Body of pancreas (tissue), 4 donors: Measurements from ENCODE around the gene ZNF586. TPM values are rescaled to one million over a fixed set of nuclear protein-coding genes. Genes with fewer than 3 reads are reported as not detected.

Source experiments
- ATAC-seq: fragments of 150-250 bp; one replicate; pipeline ENCODE4 v1.9.1; 2016
- DNase-seq, 4 donors: peaks; one replicate each; pipeline ENCODE4 v3.0.0-alpha.2; 2019
- H3K27ac ChIP-seq, 4 donors: fragments of 200-600 bp; sonication (generic); 1 replicate in 3 of 4; 2 replicates in 1 of 4; pipeline versions ENCODE4 v1.5.1 to v1.6.1; 2016 to 2019; ENCODE audit warnings: mild to moderate bottlenecking in 1 of 4, mixed read lengths in 1 of 4, moderate library complexity in 1 of 4
- H3K27me3 ChIP-seq, 2 donors: fragments of 200-600 bp; sonication (generic); one replicate each; pipeline ENCODE4 v1.6.0; 2016; ENCODE audit warnings: mild to moderate bottlenecking in 1 of 2
- H3K36me3 ChIP-seq, 2 donors: fragments of 200-600 bp; sonication (generic); replicated peaks in 1 of 2; 2 replicates each; pipeline ENCODE4 v1.5.1; 2016; ENCODE audit warnings: low read depth in 2 of 2; ENCODE audit not compliant: insufficient read depth in 1 of 2
- H3K4me1 ChIP-seq: fragments of 200-600 bp; sonication (generic); one replicate; pipeline ENCODE4 v1.6.0; 2016
- H3K4me3 ChIP-seq, 2 donors: fragments of 200-600 bp; sonication (generic); 1 replicate in 1 of 2; 2 replicates in 1 of 2; pipeline ENCODE4 v1.5.1; 2016 to 2019
- H3K9me3 ChIP-seq, 3 donors: fragments of 200-600 bp; sonication (generic); 1 replicate in 2 of 3; 2 replicates in 1 of 3; pipeline ENCODE4 v1.5.1; 2016
- POLR2A ChIP-seq, 3 donors: fragments of 450-650 bp; IDR thresholded peaks; one replicate each; pipeline ENCODE4 v1.6.1; 2016; ENCODE audit warnings: antibody characterized with exemption in 3 of 3, mild to moderate bottlenecking in 2 of 3
- WGBS, 2 donors: methylation state at CpG; one replicate each; pipeline ENCODE4 v1.1.5; 2017; 5-methylcytosine and 5-hydroxymethylcytosine counted together
- intact Hi-C: fragments of 100-400 bp; cut with DNase I; formaldehyde crosslinking; loops from one replicate; pipeline ENCODE4 v1.15.1; 2023
- total RNA-seq, 2 donors: library from RNA; depleted of rRNA; stranded (reverse); fragments of >200 nt; gene quantifications; one replicate each; pipeline ENCODE4 v1.1.0, GENCODE V29; 2016
- TF ChIP-seq, protein P1 (sequence below), 7 experiments: fragments of 450-650 bp in 4 of 7; fragments of 200-600 bp in 3 of 7; sonication (generic) in 3 of 7; IDR thresholded peaks; one replicate each; pipeline ENCODE4 v1.5.1; 2016 to 2019; ENCODE audit warnings: antibody characterized with exemption in 7 of 7

ZNF586 gene
- total RNA-seq, 2 donors from 2014 or later = 4.2 to 33.6 TPM

DNA sequence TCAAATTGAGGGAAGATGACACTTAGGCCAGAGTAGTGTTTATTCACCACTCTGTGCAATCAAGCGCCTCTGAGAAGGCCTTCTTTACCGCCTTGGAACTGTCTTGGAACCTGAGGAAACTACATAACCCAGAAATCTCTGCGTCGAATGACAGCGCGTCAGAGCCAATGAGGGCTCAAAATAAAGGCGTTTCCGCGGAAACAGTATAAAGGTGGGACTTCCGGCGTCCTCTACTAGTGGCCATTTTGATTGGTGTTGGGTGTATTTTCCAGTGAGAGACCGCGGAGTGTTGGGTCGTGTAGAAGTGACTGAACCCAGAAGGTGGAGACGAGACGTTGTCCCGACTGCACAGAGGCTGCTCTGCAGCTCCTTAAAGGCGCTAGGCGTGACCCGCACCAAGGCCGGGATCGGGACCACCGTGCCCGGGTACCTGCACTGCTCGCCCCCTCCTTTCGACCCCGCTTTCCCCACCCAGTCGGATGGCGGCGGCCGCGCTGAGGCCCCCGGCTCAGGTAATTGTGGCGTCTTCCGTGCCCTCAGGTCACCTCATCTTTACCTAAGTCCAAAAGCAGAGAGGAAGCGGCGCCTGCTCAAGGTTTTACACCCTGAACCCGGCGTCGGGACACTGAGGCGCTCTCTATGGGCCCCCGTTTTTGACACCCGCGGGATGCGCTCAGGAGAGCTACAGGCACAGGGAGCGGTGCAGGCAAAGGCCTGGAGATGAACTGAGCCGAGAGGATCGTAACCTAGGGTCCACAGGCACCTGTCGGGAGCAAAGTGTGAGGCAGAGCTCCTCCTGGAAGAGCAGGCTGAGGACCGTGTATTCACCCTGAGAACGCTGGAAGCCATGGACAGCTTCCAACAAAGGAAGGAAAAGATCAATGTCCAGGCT is 22.6 kb upstream of the ZNF586 start, which contains the start of gene ZNF776:
ZNF776 (plus strand) TSS at position 236 of the 892 bp plus-strand sequence; CDS start at position 480, 244 bp downstream.
- H3K4me3 ChIP-seq = peak within 1 kb of the TSS; percentile 87 to 97
- peaks cover 9 to 13% of the 10 kb centered on the region in 2 donors for H3K36me3 ChIP-seq
- ATAC-seq (peak; percentile 98), DNase-seq (peak; percentile 83 to 93 (median 85))
- intact Hi-C loops = no loop called here
- peak within 1 kb of the TSS in 3 of 4 donors; percentile 36 to 83 (median 78) for H3K27ac ChIP-seq
- no peaks in the 10 kb centered on the region for H3K27me3 ChIP-seq
- H3K9me3 ChIP-seq = peaks cover 0 to 27% (median 0%) of the 10 kb centered on the region in 3 donors
- H3K4me1 ChIP-seq = peaks cover 12% of the 10 kb centered on the region
- TF ChIP-seq, protein P1, sequence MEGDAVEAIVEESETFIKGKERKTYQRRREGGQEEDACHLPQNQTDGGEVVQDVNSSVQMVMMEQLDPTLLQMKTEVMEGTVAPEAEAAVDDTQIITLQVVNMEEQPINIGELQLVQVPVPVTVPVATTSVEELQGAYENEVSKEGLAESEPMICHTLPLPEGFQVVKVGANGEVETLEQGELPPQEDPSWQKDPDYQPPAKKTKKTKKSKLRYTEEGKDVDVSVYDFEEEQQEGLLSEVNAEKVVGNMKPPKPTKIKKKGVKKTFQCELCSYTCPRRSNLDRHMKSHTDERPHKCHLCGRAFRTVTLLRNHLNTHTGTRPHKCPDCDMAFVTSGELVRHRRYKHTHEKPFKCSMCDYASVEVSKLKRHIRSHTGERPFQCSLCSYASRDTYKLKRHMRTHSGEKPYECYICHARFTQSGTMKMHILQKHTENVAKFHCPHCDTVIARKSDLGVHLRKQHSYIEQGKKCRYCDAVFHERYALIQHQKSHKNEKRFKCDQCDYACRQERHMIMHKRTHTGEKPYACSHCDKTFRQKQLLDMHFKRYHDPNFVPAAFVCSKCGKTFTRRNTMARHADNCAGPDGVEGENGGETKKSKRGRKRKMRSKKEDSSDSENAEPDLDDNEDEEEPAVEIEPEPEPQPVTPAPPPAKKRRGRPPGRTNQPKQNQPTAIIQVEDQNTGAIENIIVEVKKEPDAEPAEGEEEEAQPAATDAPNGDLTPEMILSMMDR (IDR thresholded peaks at IDR 0.05) = peak in 1 of 7 experiments; percentile 2
- TF ChIP-seq POLR2A (IDR thresholded peaks at IDR 0.05) = peak in 2 of 3 donors; percentile 54 to 55
- WGBS, 2 donors = 2% methylated on average over 37 to 51 of the region's 51 CpGs

DNA sequence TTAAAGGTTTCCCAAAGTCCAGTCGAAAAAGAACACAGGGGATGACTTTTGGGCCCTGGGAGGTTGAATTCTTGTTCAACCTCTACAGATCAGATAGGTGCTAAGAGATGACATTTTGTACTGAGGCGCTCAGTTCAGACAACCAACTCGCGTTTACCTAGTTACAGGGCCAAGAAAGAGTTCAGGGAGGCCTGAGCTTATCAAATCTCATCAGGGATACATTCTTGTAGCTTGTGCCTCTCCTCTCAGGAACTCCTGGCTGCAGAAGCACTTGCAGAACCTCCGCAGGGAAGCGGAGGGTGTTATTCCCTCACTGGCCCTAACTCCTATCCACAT is 22.0 kb upstream of the ZNF586 start:
- Histone ChIP-seq H3K36me3 (peaks cover 13 to 16% of the 10 kb centered on the region in 2 donors), H3K27ac (peak overlapping the region in 2 of 4 donors; percentile 78 to 83), H3K4me1 (peaks cover 12% of the 10 kb centered on the region), H3K27me3 (no peaks in the 10 kb centered on the region), H3K4me3 (peak overlapping the region; percentile 87 to 97), H3K9me3 (peaks cover 0 to 33% (median 0%) of the 10 kb centered on the region in 3 donors)
- no peak for ATAC-seq
- no peak for TF ChIP-seq POLR2A (IDR thresholded peaks at IDR 0.05)
- TF ChIP-seq, protein P1 (IDR thresholded peaks at IDR 0.05) = no peak
- intact Hi-C loops = no loop called here
- no peak for DNase-seq
- 24% methylated on average over 6 of the region's 6 CpGs for WGBS, 2 donors

DNA sequence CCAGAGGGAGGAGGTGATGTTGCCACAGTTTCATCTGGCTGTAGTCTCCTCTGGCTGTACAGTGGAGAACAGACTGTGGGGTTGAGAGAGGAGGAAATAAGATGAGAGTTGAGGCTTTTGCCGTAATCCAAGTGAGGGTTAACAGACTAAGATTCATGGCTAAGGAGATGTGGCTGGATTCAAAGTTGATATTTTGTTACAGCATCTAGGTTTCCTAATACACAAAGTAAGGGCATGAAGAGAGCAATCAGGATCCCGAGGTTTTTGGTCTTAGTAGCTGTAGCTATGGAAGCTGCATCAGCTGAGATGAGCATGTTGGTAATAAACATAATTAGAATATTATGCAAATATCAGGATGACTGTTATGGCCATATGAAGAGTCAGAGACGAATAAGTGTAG is 21.4 kb upstream of the ZNF586 start:
- H3K27me3 ChIP-seq = no peaks in the 10 kb centered on the region
- TF ChIP-seq, protein P1 (IDR thresholded peaks at IDR 0.05) = no peak
- no peak for TF ChIP-seq POLR2A (IDR thresholded peaks at IDR 0.05)
- no peak overlapping the region for H3K27ac ChIP-seq
- peaks cover 0 to 39% (median 0%) of the 10 kb centered on the region in 3 donors for H3K9me3 ChIP-seq
- ATAC-seq (no peak), DNase-seq (no peak)
- H3K4me1 ChIP-seq = peaks cover 12% of the 10 kb centered on the region
- H3K36me3 ChIP-seq = peaks cover 19 to 22% of the 10 kb centered on the region in 2 donors
- WGBS, 2 donors = 96 to 97% methylated on average over 3 of the region's 3 CpGs
- intact Hi-C loops = no loop called here
- H3K4me3 ChIP-seq = no peak overlapping the region

DNA sequence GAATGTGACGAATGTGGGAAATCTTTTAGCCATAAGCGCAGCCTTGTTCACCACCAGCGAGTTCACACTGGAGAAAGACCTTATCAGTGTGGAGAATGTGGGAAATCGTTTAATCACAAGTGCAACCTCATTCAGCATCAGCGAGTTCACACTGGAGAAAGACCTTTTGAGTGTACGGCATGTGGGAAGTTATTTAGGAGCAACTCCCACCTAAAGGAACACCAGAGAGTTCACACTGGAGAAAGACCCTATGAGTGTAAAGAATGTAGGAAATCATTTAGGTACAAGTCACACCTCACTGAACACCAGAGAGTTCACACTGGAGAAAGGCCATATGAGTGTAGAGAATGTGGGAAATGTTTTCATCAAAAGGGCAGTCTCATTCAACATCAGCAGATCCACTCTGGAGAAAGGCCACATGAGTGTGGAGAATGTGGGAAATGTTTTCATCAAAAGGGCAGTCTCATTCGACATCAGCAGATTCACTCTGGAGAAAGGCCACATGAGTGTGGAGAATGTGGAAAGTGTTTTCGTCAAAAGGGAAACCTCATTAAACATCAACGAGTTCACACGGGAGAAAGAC is 15.3 kb upstream of the ZNF586 start:
- Histone ChIP-seq H3K9me3 (peaks cover 0 to 66% (median 0%) of the 10 kb centered on the region in 3 donors), H3K27ac (no peak overlapping the region), H3K4me1 (no peaks in the 10 kb centered on the region), H3K36me3 (peaks cover 36 to 39% of the 10 kb centered on the region in 2 donors), H3K27me3 (no peaks in the 10 kb centered on the region), H3K4me3 (no peak overlapping the region)
- WGBS, 2 donors = 86 to 97% methylated on average over 10 of the region's 10 CpGs
- intact Hi-C loops = no loop called here
- no peak for DNase-seq
- TF ChIP-seq POLR2A (IDR thresholded peaks at IDR 0.05) = no peak
- TF ChIP-seq, protein P1 (IDR thresholded peaks at IDR 0.05) = no peak
- no peak for ATAC-seq
